Right lobe of liver (tissue), 6 donors: Measurements from ENCODE around the gene CTIF. TPM values are rescaled to one million over a fixed set of nuclear protein-coding genes. Genes with fewer than 3 reads are reported as not detected.
A peak's percentile ranks its signal among the peaks of the same experiment; 100 is the strongest.

ENCODE experiments used
- ATAC-seq, 4 donors: fragments of 200-7000 bp; cut with Tn5 transposase; one replicate each; pipeline ENCODE4 v1.9.1; 2020; ENCODE audit warnings: mild to moderate bottlenecking in 4 of 4, moderate library complexity in 4 of 4
- DNase-seq, 3 donors: peaks; one replicate each; pipeline ENCODE4 v3.0.0-alpha.2; 2020
- H3K27ac ChIP-seq, 3 donors: fragments of 200-600 bp; one replicate each; pipeline ENCODE4 v1.8.0; 2022
- H3K27me3 ChIP-seq, 2 donors: fragments of 200-600 bp; one replicate each; pipeline ENCODE4 v1.8.0; 2022
- H3K36me3 ChIP-seq, 4 donors: fragments of 200-600 bp; sonication (generic) in 1 of 4; one replicate each; pipeline versions ENCODE4 v1.5.1 to v1.8.0; 2017 to 2022; ENCODE audit warnings: control low read depth in 1 of 4
- H3K4me1 ChIP-seq, 4 donors: fragments of 200-600 bp; sonication (generic) in 1 of 4; one replicate each; pipeline versions ENCODE4 v1.5.1 to v1.8.0; 2017 to 2022; ENCODE audit warnings: control low read depth in 1 of 4
- H3K4me3 ChIP-seq, 3 donors: fragments of 200-600 bp; one replicate each; pipeline ENCODE4 v1.8.0; 2022
- H3K9me3 ChIP-seq, 4 donors: fragments of 200-600 bp; sonication (generic) in 1 of 4; one replicate each; pipeline versions ENCODE4 v1.5.1 to v1.8.0; 2017 to 2022; ENCODE audit warnings: control low read depth in 1 of 4
- CTCF ChIP-seq, 4 donors: fragments of 200-600 bp in 3 of 4; fragments of 450-650 bp in 1 of 4; IDR thresholded peaks; one replicate each; pipeline versions ENCODE4 v1.5.1 to v1.8.0; 2016 to 2022; ENCODE audit warnings: antibody characterized with exemption in 4 of 4, mild to moderate bottlenecking in 2 of 4
- POLR2A ChIP-seq: fragments of 450-650 bp; IDR thresholded peaks from one replicate; pipeline ENCODE4 v1.6.1; 2017; ENCODE audit warnings: antibody characterized with exemption, mild to moderate bottlenecking
- WGBS: methylation state at CpG from one replicate; pipeline ENCODE4 v1.1.6; 2018; ENCODE audit warnings: low coverage, low lambda C conversion rate; ENCODE audit not compliant: insufficient coverage; ENCODE audit errors: missing lambda C conversion rate; 5-methylcytosine and 5-hydroxymethylcytosine counted together
- intact Hi-C, 2 donors: fragments of 100-400 bp; cut with DNase I; formaldehyde crosslinking; loops; one replicate each; pipeline versions ENCODE4 v1.11.2 to v1.14.1; 2022
- total RNA-seq, 6 experiments: library from RNA; depleted of rRNA in 2 of 6; stranded (reverse); fragments of >200 nt in 2 of 6; fragmentation: NEBNext Ultra II Directional in 3 of 6; extraction: Animal tissue kit (Norgen Biotek cat#: 25700) in 3 of 6; gene quantifications; one replicate each; pipeline versions ENCODE4 v1.1.0 to v1.2.4, GENCODE V29; 2016 to 2023
- donor health status: DM: no; HTN: yes; CAD: no.
- donor health status: DM: no; HTN: no; CAD: no.
- donor health status: DM: no; HTN: no; CAD: no.
- donor health status: DM: no; HTN: yes; CAD: no.
- donor health status: DM: no; HTN: yes; CAD: no.

CTIF gene
- total RNA-seq, 6 experiments from 2014 or later: 29.0 to 60.6 (median 43.1) TPM

GRCh38 chr18:48666613-48667012 lies 127.8 kb downstream of the CTIF start:
- WGBS: 86% methylated on average over 2 of the region's 4 CpGs
- Histone ChIP-seq H3K27me3 (no peaks in the 10 kb centered on the region), H3K9me3 (no peaks in the 10 kb centered on the region), H3K4me1 (peaks cover 0 to 28% (median 13%) of the 10 kb centered on the region in 4 donors), H3K4me3 (no peak overlapping the region), H3K27ac (no peak overlapping the region), H3K36me3 (peaks cover 0 to 14% (median 6%) of the 10 kb centered on the region in 4 donors)
- ATAC-seq (no peak), DNase-seq (peak in 1 of 3 donors; percentile 23)
- intact Hi-C loops: loop anchor here in 1 of 2 donors (5.0 to 10.0 kb wide), 2 partner anchors 122 to 194 kb away; no protein-coding TSS in a partner anchor
- TF ChIP-seq POLR2A (no peak), CTCF (IDR thresholded peaks at IDR 0.05) (no peak)

- WGBS: 92% methylated on average over 2 of the region's 13 CpGs
- peak in 1 of 4 donors; percentile 10 for ATAC-seq
- Histone ChIP-seq H3K36me3 (peaks cover 0 to 14% (median 6%) of the 10 kb centered on the region in 4 donors), H3K4me1 (peaks cover 0 to 28% (median 14%) of the 10 kb centered on the region in 4 donors), H3K9me3 (no peaks in the 10 kb centered on the region), H3K4me3 (no peak overlapping the region), H3K27me3 (no peaks in the 10 kb centered on the region), H3K27ac (no peak overlapping the region)
- DNase-seq: peak in 1 of 3 donors; percentile 42
- TF ChIP-seq POLR2A: no peak
- TF ChIP-seq CTCF (IDR thresholded peaks at IDR 0.05): peak in 2 of 4 donors; percentile 7 to 11
- intact Hi-C loops: loop anchor here in 1 of 2 donors (5.0 to 10.0 kb wide), 2 partner anchors 123 to 195 kb away; no protein-coding TSS in a partner anchor
Observed at GRCh38 chr18:48667276-48668254, 128.7 kb downstream of the CTIF start.

- ATAC-seq (peak in 3 of 4 donors; percentile 25 to 43 (median 39)), DNase-seq (peak in 1 of 3 donors; percentile 58)
- TF ChIP-seq CTCF (IDR thresholded peaks at IDR 0.05): peak in 3 of 4 donors; percentile 18 to 36 (median 33)
- TF ChIP-seq POLR2A: no peak
Observed at GRCh38 chr18:48668466-48669179, 129.8 kb downstream of the CTIF start.

GRCh38 chr18:48669180-48669675 lies 130.4 kb downstream of the CTIF start:
- H3K4me3 ChIP-seq: no peak overlapping the region
- DNase-seq: no peak
- 66% methylated on average over 2 of the region's 3 CpGs for WGBS
- peaks cover 0 to 14% (median 6%) of the 10 kb centered on the region in 4 donors for H3K36me3 ChIP-seq
- no peak for ATAC-seq
- peak overlapping the region in 1 of 3 donors; percentile 16 for H3K27ac ChIP-seq
- peaks cover 0 to 44% (median 22%) of the 10 kb centered on the region in 4 donors for H3K4me1 ChIP-seq
- no peaks in the 10 kb centered on the region for H3K9me3 ChIP-seq
- TF ChIP-seq POLR2A (no peak), CTCF (IDR thresholded peaks at IDR 0.05) (no peak)
- intact Hi-C loops: loop anchor here in 1 of 2 donors (5.0 to 10.0 kb wide), 2 partner anchors 124 to 197 kb away; no protein-coding TSS in a partner anchor
- no peaks in the 10 kb centered on the region for H3K27me3 ChIP-seq

More at GRCh38 chr18:48668466-48669179, 129.8 kb downstream of the CTIF start:
- H3K9me3 ChIP-seq: no peaks in the 10 kb centered on the region
- H3K4me3 ChIP-seq: no peak overlapping the region
- WGBS: 89% methylated on average over 10 of the region's 15 CpGs
- no peak overlapping the region for H3K27ac ChIP-seq
- intact Hi-C loops: loop anchor here in 1 of 2 donors (5.0 to 10.0 kb wide), 2 partner anchors 124 to 196 kb away; no protein-coding TSS in a partner anchor
- peaks cover 0 to 14% (median 6%) of the 10 kb centered on the region in 4 donors for H3K36me3 ChIP-seq
- peaks cover 0 to 38% (median 19%) of the 10 kb centered on the region in 4 donors for H3K4me1 ChIP-seq
- H3K27me3 ChIP-seq: no peaks in the 10 kb centered on the region
